ENCODE data around the gene RSPRY1. TPM values are rescaled to one million over a fixed set of nuclear protein-coding genes. Genes with fewer than 3 reads are reported as not detected.
"Not testable (repeated sequence)": the region's sequence is repeated elsewhere in the genome, so short reads cannot be mapped to it uniquely, and the experiment has no call there.

RSPRY1 gene
- total RNA-seq, 1 donor from 2014 or later: 46.6 TPM

DNA sequence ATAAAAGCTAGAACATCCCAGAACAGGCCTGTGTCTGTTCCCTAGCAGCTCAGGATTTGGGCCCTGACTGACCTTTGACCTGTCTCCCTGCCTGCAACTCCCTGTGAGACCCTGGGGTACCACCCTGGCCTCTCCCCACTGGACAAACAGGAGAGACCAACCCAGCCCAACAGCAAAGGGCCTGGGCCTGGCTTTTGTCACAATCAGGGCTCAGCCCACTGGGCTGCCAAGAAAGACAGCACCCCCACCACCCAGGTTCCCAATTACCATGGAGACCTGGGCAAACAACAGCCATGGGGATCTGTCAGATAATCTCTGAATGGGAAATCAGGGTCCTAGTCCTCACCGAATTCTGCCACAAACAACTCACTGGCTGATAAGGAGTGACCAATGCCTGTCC, 87.2 kb downstream of the RSPRY1 start:
- H4K20me1 ChIP-seq (ENCODE audit: low read depth): no peaks in the 10 kb centered on the region
- H3K27ac ChIP-seq: no peak overlapping the region
- Mint-ChIP-seq H3K27ac (no peak overlapping the region), H3K36me3 (no peaks in the 10 kb centered on the region), H3K9me3 (no peaks in the 10 kb centered on the region), H3K4me3 (no peak overlapping the region), H3K4me1 (peaks cover 18% of the 10 kb centered on the region), H3K27me3 (ENCODE audit: insufficient read depth, low read depth) (peaks cover 2% of the 10 kb centered on the region)
- H3K27me3 ChIP-seq: no peaks in the 10 kb centered on the region
- no peaks in the 10 kb centered on the region for H3K36me3 ChIP-seq
- peaks cover 9% of the 10 kb centered on the region for H3F3A ChIP-seq (ENCODE audit: low read depth)
- peak overlapping the region; percentile 31 for H3K4me2 ChIP-seq
- no peak overlapping the region for H3K9ac ChIP-seq
- H3K9me3 ChIP-seq (ENCODE audit: low read depth): no peaks in the 10 kb centered on the region
- no peak overlapping the region for H2AFZ ChIP-seq (replicated peaks)
- TF ChIP-seq EZH2phosphoT487 (IDR thresholded peaks at IDR 0.05): no peak
- TF ChIP-seq, protein P1, sequence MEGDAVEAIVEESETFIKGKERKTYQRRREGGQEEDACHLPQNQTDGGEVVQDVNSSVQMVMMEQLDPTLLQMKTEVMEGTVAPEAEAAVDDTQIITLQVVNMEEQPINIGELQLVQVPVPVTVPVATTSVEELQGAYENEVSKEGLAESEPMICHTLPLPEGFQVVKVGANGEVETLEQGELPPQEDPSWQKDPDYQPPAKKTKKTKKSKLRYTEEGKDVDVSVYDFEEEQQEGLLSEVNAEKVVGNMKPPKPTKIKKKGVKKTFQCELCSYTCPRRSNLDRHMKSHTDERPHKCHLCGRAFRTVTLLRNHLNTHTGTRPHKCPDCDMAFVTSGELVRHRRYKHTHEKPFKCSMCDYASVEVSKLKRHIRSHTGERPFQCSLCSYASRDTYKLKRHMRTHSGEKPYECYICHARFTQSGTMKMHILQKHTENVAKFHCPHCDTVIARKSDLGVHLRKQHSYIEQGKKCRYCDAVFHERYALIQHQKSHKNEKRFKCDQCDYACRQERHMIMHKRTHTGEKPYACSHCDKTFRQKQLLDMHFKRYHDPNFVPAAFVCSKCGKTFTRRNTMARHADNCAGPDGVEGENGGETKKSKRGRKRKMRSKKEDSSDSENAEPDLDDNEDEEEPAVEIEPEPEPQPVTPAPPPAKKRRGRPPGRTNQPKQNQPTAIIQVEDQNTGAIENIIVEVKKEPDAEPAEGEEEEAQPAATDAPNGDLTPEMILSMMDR (IDR thresholded peaks at IDR 0.05): no peak
- no peak for TF ChIP-seq EZH2 (IDR thresholded peaks at IDR 0.05)
- no peak overlapping the region for H3K4me3 ChIP-seq
- H3K79me2 ChIP-seq (ENCODE audit: low read depth): no peaks in the 10 kb centered on the region
- peak; percentile 75 for DNase-seq (ENCODE audit: low spot score)
- H3K4me1 ChIP-seq: peaks cover 33% of the 10 kb centered on the region

DNA sequence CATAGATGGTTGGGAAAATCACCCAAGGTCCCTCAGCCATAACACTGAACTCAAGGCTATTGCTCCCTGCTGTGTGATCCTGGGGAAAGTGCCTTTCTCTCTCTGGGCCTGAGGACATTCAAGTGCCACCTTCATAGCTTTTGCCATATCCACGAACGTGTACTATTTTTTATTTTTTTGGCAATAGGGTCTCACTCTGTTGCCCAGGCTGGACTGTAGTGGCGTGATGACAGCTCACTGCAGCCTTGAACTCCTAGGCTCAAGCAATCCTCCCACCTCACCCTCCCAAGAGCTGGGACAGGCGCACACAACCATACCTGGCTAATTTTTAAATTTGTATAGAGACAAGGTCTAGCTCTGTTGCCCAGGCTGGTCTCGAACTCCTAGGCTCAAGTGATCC, 87.7 kb downstream of the RSPRY1 start:
- Mint-ChIP-seq H3K4me1 (peaks cover 18% of the 10 kb centered on the region), H3K27ac (no peak overlapping the region), H3K9me3 (no peaks in the 10 kb centered on the region), H3K36me3 (no peaks in the 10 kb centered on the region), H3K4me3 (no peak overlapping the region), H3K27me3 (ENCODE audit: insufficient read depth, low read depth) (peaks cover 2% of the 10 kb centered on the region)
- no peak overlapping the region for H3K4me2 ChIP-seq
- H3K9me3 ChIP-seq (ENCODE audit: low read depth): no peaks in the 10 kb centered on the region
- H3K27me3 ChIP-seq: no peaks in the 10 kb centered on the region
- no peaks in the 10 kb centered on the region for H3K79me2 ChIP-seq (ENCODE audit: low read depth)
- peaks cover 32% of the 10 kb centered on the region for H3K4me1 ChIP-seq
- TF ChIP-seq, protein P1 (IDR thresholded peaks at IDR 0.05): no peak
- TF ChIP-seq EZH2phosphoT487 (IDR thresholded peaks at IDR 0.05) (no peak), EZH2 (IDR thresholded peaks at IDR 0.05) (no peak)
- H4K20me1 ChIP-seq (ENCODE audit: low read depth): no peaks in the 10 kb centered on the region
- no peaks in the 10 kb centered on the region for H3K36me3 ChIP-seq
- H3K9ac ChIP-seq: no peak overlapping the region
- no peak for DNase-seq (ENCODE audit: low spot score)
- H3K27ac ChIP-seq: no peak overlapping the region
- H3F3A ChIP-seq (ENCODE audit: low read depth): peaks cover 9% of the 10 kb centered on the region
- no peak overlapping the region for H3K4me3 ChIP-seq
- no peak overlapping the region for H2AFZ ChIP-seq (replicated peaks)

DNA sequence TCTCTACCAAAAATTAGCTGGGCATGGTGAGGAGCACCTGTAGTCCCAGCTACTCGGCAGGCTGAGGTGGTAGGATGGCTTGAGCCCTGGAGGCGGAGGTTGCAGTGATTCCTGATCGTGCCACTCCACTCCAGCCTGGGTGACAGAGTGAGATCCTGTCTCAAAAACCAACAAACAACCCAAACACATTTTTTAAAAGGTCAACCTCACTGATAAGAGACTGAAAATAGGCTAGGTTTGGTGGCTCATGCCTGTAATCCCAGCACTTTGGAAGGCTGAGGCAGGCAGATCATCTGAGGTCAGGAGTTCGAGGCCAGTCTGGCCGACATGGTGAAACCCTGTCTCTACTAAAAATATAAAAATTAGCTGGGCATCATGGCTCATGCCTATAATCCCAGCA, 89.8 kb downstream of the RSPRY1 start:
- not testable (repeated sequence) for H3K9ac ChIP-seq; H3K9me3 Mint-ChIP-seq; H3F3A ChIP-seq (ENCODE audit: low read depth); H3K27ac ChIP-seq; H3K4me2 ChIP-seq; DNase-seq (ENCODE audit: low spot score); H3K27me3 ChIP-seq; H3K9me3 ChIP-seq (ENCODE audit: low read depth); H2AFZ ChIP-seq (replicated peaks); H4K20me1 ChIP-seq (ENCODE audit: low read depth); H3K27me3 Mint-ChIP-seq (ENCODE audit: insufficient read depth, low read depth); H3K4me3 Mint-ChIP-seq; H3K4me3 ChIP-seq; H3K79me2 ChIP-seq (ENCODE audit: low read depth); H3K36me3 ChIP-seq; H3K27ac Mint-ChIP-seq; H3K36me3 Mint-ChIP-seq
- H3K4me1 Mint-ChIP-seq: peaks cover 12% of the 10 kb centered on the region
- H3K4me1 ChIP-seq: peaks cover 11% of the 10 kb centered on the region

DNA sequence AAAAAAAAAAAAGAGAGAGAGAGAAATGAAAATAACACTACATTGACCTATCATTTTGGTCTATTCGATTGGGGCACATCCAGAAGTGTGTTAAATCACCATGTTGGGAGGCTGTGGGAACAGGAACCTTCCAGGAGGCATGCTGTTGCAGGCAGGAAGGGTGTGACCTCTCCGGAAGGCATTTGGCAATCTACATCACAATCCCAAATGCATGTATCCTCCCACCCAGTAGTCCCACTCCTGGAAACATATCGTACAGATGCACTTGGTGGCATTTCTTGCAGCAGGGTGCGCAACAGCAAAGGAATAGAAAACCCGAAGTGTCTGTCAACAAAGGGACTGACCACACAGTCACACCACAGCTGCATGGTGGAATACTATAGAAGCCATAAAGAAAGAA, 90.5 kb downstream of the RSPRY1 start:
- Mint-ChIP-seq H3K9me3 (no peaks in the 10 kb centered on the region), H3K36me3 (no peaks in the 10 kb centered on the region), H3K27me3 (ENCODE audit: insufficient read depth, low read depth) (peaks cover 5% of the 10 kb centered on the region), H3K4me3 (no peak overlapping the region), H3K4me1 (peaks cover 12% of the 10 kb centered on the region), H3K27ac (no peak overlapping the region)
- Histone ChIP-seq H3K27ac (no peak overlapping the region), H3K36me3 (no peaks in the 10 kb centered on the region), H2AFZ (replicated peaks) (no peak overlapping the region), H3K4me1 (peaks cover 9% of the 10 kb centered on the region), H3K4me2 (no peak overlapping the region), H4K20me1 (ENCODE audit: low read depth) (no peaks in the 10 kb centered on the region), H3K4me3 (no peak overlapping the region), H3K27me3 (peaks cover under 1% of the 10 kb centered on the region), H3K9ac (no peak overlapping the region), H3K79me2 (ENCODE audit: low read depth) (no peaks in the 10 kb centered on the region), H3F3A (ENCODE audit: low read depth) (peaks cover 5% of the 10 kb centered on the region), H3K9me3 (ENCODE audit: low read depth) (no peaks in the 10 kb centered on the region)
- TF ChIP-seq EZH2phosphoT487 (IDR thresholded peaks at IDR 0.05): no peak
- no peak for TF ChIP-seq EZH2 (IDR thresholded peaks at IDR 0.05)
- TF ChIP-seq, protein P1 (IDR thresholded peaks at IDR 0.05): no peak
- no peak for DNase-seq (ENCODE audit: low spot score)

All from neural progenitor cell (in vitro differentiated cells).